ENCODE results near the gene ADAMTS3. TPM values are rescaled to one million over a fixed set of nuclear protein-coding genes. Genes with fewer than 3 reads are reported as not detected.

ADAMTS3 gene
- total RNA-seq, 1 donor from 2014 or later, result 1.1 TPM

DNA sequence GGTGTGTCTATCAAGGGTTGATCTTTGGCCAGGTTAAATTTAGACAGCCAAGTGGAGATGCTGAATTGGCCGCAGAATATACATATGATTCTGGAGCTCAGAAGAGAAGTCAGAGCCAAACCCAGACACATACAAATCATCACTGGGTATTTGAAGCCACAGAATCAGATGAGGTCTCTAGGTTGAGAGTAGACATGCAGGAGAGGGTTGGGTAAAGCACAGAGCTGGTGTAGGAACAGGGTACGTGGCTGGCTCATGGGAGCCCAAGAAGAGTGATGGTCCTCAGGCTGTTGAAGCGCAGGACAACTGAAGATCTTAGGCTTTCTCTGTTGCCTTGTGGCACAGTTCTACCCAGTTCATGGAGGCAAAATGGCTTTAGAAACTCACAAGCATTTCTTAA, 37.7 kb downstream of the ADAMTS3 start:
- no peak for TF ChIP-seq CTCF (IDR thresholded peaks at IDR 0.05)
- intact Hi-C loops (cut with DNase I), result no loop called here
- ATAC-seq, result no peak

GRCh38 chr4:72529148-72529822, 39.7 kb downstream of the ADAMTS3 start:
- Histone ChIP-seq H3K36me3 (no peaks in the 10 kb centered on the region), H3K4me1 (peaks cover 3% of the 10 kb centered on the region), H3K27me3 (ENCODE audit: low read depth) (no peaks in the 10 kb centered on the region), H3K9me3 (no peaks in the 10 kb centered on the region), H3K4me3 (no peak overlapping the region), H3K27ac (no peak overlapping the region)
- DNase-seq, result no peak
- ATAC-seq, result no peak
- intact Hi-C loops (cut with DNase I), result no loop called here
- no peak for TF ChIP-seq CTCF (IDR thresholded peaks at IDR 0.05)

More for the DNA sequence above, 37.7 kb downstream of the ADAMTS3 start:
- Histone ChIP-seq H3K36me3 (no peaks in the 10 kb centered on the region), H3K9me3 (no peaks in the 10 kb centered on the region), H3K4me3 (no peak overlapping the region), H3K4me1 (no peaks in the 10 kb centered on the region), H3K27me3 (ENCODE audit: low read depth) (no peaks in the 10 kb centered on the region), H3K27ac (no peak overlapping the region)
- DNase-seq, result no peak

GRCh38 chr4:72527038-72527646, 41.9 kb downstream of the ADAMTS3 start:
- Histone ChIP-seq H3K4me1 (peaks cover 3% of the 10 kb centered on the region), H3K36me3 (no peaks in the 10 kb centered on the region), H3K27ac (no peak overlapping the region), H3K27me3 (ENCODE audit: low read depth) (no peaks in the 10 kb centered on the region), H3K9me3 (no peaks in the 10 kb centered on the region), H3K4me3 (no peak overlapping the region)
- intact Hi-C loops (cut with DNase I), result no loop called here
- ATAC-seq, result no peak
- TF ChIP-seq CTCF (IDR thresholded peaks at IDR 0.05), result no peak
- no peak for DNase-seq

- H3K4me1 ChIP-seq, result peaks cover 3% of the 10 kb centered on the region
- intact Hi-C loops (cut with DNase I), result no loop called here
- H3K27ac ChIP-seq, result no peak overlapping the region
- no peak for TF ChIP-seq CTCF (IDR thresholded peaks at IDR 0.05)
- no peaks in the 10 kb centered on the region for H3K27me3 ChIP-seq (ENCODE audit: low read depth)
- ATAC-seq (peak; percentile 61 to 80), DNase-seq (peak; percentile 51)
- no peaks in the 10 kb centered on the region for H3K36me3 ChIP-seq
- no peak overlapping the region for H3K4me3 ChIP-seq
- no peaks in the 10 kb centered on the region for H3K9me3 ChIP-seq
Observed at GRCh38 chr4:72525938-72526337, 43.1 kb downstream of the ADAMTS3 start.

DNA sequence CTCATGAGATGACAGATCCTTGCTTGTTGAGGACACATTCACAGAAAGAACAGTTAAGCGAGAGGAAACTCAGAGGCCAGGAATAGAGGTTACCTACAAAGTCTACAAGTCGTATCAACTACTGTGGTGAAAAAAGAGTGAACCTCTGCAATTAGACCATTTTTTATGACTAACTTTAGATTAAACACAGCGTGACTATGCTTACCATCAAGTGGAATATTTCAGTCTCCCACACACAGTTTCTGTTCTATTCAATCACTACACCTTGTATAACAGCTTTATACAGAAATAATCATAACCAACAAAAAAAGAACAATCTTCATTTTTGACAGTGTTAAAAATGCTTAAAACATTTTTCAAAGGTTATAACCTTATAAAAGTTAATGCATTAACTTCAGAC, 46.6 kb downstream of the ADAMTS3 start:
- H3K9me3 ChIP-seq, result no peaks in the 10 kb centered on the region
- H3K27me3 ChIP-seq (ENCODE audit: low read depth), result no peaks in the 10 kb centered on the region
- ATAC-seq, result no peak
- intact Hi-C loops (cut with DNase I), result no loop called here
- no peak overlapping the region for H3K27ac ChIP-seq
- no peak for DNase-seq
- no peak for TF ChIP-seq CTCF (IDR thresholded peaks at IDR 0.05)
- no peak overlapping the region for H3K4me3 ChIP-seq
- no peaks in the 10 kb centered on the region for H3K36me3 ChIP-seq
- H3K4me1 ChIP-seq, result peaks cover 3% of the 10 kb centered on the region
